OCI-LY3 (cell line): ENCODE data around the gene PLB1.
"Not testable (repeated sequence)": the region's sequence is repeated elsewhere in the genome, so short reads cannot be mapped to it uniquely, and the experiment has no call there.

Experiments
- EZH2phosphoT487 ChIP-seq: fragments of 200-600 bp; shearing (Covaris generic); IDR thresholded peaks from 2 replicates; pipeline ENCODE4 v1.6.1; 2018; ENCODE audit warnings: antibody characterized with exemption, mixed run types, low read depth
- TF ChIP-seq, protein P1 (sequence below): fragments of 200-600, 300-600 bp; sonication (generic); IDR thresholded peaks from 2 replicates; pipeline ENCODE4 v1.5.1; 2014; ENCODE audit warnings: antibody characterized with exemption, low read length, low read depth

DNA sequence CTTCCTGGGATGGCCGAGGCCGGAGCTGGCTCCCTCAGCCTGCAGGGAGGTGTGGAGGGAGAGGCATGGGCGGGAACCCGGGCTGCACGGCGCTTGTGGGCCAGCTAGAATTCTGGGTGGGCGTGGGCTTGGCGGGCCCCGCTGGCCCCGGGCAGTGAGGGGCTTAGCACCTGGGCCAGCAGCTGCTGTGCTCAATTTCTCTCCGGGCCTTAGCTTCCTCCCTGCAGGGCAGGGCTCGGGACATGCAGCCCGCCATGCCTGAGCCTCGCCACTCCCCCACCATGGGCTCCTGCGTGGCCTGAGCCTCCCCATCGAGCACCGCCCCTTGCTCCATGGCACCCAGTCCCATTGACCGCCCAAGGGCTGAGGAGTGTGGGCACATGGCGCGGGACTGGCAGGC lies 23.2 kb upstream of the PLB1 start:
- TF ChIP-seq, protein P1, sequence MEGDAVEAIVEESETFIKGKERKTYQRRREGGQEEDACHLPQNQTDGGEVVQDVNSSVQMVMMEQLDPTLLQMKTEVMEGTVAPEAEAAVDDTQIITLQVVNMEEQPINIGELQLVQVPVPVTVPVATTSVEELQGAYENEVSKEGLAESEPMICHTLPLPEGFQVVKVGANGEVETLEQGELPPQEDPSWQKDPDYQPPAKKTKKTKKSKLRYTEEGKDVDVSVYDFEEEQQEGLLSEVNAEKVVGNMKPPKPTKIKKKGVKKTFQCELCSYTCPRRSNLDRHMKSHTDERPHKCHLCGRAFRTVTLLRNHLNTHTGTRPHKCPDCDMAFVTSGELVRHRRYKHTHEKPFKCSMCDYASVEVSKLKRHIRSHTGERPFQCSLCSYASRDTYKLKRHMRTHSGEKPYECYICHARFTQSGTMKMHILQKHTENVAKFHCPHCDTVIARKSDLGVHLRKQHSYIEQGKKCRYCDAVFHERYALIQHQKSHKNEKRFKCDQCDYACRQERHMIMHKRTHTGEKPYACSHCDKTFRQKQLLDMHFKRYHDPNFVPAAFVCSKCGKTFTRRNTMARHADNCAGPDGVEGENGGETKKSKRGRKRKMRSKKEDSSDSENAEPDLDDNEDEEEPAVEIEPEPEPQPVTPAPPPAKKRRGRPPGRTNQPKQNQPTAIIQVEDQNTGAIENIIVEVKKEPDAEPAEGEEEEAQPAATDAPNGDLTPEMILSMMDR: not testable (repeated sequence)
- not testable (repeated sequence) for TF ChIP-seq EZH2phosphoT487
